HL-60/S4 treated with retinoic acid at 250 ng/mL for 4 days and 3 days (cell line): ENCODE results near the gene MESP2.

Experiments
- in situ Hi-C: fragments of 300-500 bp; cut with MboI; formaldehyde crosslinking; loops from 2 replicates; pipeline ENCODE4 v1.7.0; 2022; ENCODE audit warnings: low sequenced_read_pairs

MESP2 gene

GRCh38 chr15:89799011-89799911 is 23.1 kb downstream of the MESP2 start:
- in situ Hi-C loops, result no loop called here

- in situ Hi-C loops, result no loop called here
These were observed 23.9 kb downstream of the MESP2 start for GRCh38 chr15:89799918-89800498.

DNA sequence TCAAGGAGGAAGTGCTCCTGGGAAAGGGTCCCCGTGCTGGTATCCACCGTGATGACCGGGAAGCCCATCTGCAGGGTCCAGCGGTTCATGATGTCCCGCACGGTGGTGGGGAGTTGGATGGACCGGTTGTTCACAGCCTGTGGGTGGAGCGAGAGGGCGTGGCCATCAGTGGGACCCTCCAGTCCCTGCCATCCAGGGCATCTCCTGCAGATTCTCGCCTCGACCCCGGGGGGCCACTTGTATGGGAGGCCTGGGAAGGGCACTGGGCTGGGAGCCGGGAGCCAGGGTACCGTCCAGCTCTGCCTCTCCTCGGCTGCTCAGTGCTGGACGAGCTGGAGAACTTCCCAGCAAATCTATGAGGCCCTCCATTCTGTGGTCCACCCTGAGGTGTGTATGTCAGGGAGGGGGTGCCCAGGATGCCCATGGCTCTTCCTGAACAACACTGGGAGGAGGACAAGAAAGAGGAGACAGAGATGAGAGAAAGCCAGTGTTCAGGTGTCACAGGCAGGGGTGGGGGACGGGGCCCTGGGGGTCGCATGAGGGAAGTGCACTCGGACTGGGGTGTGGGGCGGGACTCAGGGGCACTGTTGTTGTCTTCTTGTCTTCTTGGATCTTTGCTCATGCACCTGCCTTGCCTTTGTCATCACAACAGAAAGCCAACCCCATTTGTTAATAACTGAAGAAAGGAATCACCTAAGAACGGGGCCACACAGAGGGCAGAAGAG is 25.5 kb downstream of the MESP2 start:
- in situ Hi-C loops, result no loop called here

- in situ Hi-C loops, result no loop called here
These were observed 26.2 kb downstream of the MESP2 start for GRCh38 chr15:89802231-89802928.

DNA sequence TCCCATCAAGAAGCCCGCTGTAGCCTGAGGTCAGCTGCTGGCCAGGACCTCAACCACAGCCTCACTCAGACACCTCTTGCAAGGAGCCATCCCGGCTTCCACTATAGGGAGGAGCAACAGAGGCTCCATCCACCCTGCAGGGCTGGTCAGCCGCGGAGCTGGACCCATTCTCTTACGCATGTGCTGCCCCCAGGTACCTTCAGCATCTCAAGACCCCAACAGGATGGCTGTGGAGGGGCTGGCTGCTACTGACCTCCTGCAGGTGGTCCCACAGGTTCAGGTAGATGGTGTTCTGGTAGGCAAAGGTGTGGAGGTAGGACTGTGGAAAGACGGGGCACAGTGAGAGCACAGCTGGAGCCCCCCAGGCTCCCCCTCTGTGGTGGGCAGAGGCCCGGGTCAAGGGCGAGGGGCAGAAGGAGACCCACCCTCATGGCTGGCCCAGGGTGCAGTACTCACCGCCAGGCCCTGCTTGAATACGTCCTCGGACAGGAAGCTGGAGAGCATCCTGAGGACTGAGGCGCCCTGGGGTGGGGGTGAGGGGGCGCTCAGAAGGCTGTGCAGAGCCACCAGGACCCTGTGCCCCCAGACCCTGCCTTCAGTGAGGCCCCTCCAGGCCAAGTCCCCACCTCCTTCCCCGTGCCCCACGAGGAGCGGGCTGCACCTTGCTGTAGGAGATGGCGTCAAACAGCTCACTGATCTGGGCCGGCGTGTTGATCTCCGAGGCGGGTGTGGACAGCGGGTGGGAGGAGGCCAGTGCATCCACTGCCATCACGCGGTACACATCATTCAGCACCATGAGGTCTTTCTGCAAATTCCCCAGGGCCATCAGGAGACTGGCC is 27.1 kb downstream of the MESP2 start:
- in situ Hi-C loops, result no loop called here

DNA sequence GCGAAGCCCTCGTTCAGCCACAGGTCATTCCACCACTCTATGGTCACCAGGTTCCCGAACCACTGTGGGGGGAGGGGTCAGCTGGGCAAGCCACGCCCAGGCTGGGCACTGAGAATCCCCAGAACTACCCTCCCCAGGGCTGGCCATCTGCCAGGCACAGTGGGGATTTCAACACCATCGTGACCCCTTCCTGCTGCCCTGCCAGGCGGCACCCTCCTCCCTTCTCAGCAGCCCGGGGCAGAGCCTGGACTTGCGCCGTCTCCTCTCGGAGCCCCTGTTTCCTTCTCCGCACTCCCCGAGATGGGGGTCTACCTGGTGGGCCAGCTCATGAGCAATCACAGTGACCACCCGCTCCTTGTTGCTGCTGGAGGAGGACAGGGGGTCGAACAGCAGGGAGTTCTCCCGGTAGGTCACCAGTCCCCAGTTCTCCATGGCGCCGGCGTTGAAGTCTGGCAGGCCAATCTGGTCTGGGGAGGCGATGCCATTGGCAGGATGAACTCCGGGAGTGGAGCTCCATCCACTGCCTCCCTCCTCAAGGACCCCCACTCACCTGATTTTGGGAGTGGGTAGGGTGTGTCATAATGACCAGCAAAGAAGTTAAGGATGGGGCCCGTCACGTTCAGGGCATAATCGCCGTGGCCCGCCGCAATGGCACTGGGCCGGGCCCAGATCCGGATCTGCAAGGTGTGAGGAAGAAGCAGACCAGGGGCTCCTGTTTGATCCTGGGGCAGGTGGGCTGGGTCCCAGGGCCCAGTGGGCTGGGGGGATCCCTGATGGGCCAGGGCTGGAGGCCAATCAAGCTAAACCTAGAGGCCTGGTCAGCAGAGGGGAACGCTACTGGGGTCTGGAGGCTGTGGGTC is 28.0 kb downstream of the MESP2 start:
- in situ Hi-C loops, result no loop called here

DNA sequence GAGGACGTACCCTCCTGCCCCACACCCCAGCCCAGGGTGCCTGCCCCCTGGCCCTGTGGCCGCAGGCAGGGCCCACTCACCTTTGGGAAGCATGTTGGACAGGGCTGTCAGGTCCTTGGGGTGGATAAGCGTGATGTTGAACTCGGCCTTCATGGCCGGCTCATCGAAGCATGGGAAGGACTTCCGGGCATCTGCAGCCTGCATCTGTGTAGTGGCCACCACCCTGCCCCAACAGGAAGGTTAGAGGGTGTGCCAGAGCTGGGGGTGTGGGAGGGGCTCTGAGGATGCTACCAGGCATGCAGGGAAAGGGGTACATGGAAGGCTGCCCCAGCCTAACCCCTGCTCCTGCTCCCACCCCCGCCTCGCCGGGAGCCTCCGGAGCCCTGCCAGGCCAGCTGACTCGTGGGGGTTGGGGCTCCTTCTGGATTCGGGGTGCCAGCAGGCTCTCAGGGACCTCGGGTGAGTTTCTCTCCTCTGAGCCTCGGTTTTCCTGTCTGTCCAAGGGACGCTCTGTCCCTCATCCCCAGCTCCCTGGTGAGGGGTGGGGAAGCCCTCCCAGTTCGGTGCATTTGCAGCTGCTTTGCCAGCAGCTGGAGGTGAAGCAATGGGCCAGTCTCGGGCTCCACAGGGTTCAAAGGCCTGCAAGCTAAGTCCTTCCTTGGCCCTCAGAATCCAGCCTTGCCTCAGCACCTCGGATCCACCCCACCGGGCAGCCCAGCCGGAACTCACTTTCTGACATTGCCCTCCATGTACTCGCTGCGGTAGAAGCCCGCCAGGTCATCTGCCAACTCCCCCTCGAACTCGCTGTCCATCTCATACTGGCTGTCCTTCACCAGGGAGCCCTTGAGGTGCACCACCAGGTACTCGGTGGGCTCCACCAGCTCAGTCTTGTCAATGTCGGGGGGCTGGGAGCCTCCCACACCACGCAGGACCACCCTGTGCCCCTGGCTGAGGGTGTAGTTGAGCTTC is 29.4 kb downstream of the MESP2 start:
- in situ Hi-C loops, result no loop called here

DNA sequence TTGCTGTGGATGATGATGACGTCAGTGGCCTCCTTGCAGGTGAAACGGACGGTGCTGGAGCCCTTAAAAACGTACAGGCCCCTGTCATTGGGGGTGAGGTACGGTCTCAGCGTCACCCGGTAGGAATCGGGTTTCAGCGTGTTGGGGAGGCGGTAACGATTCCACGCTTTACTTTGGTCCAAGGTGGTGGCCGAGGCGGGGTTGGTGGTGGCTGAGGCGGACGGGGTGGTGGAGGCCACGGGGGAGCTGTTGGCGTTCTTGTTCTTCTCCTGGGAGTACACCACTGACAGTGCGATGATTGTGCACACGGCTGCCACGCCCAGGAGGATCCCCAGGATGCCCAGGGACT is 30.1 kb downstream of the MESP2 start:
- in situ Hi-C loops, result no loop called here

- in situ Hi-C loops, result no loop called here
These were observed 30.7 kb downstream of the MESP2 start for GRCh38 chr15:89806559-89807550.

DNA sequence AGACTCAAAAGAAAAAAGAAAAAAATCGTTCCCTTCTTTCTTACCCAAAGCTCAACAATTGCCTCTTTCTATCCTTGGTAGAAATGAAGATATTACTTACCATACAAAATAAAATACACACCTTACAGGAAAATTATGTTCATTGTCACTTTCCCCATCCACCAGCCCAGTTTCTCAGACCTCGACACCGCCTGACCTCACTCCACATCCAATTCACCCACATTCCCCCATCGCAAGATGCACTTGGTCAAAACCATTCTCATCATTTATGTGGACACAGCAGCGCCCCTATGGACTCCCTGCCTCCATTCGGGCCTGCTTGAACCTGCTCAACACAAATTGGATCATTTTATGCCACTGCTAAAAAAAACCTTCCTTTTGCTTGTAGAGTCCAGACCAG is 31.6 kb downstream of the MESP2 start:
- in situ Hi-C loops, result no loop called here

GRCh38 chr15:89808160-89808870 is 32.2 kb downstream of the MESP2 start:
- in situ Hi-C loops, result no loop called here

DNA sequence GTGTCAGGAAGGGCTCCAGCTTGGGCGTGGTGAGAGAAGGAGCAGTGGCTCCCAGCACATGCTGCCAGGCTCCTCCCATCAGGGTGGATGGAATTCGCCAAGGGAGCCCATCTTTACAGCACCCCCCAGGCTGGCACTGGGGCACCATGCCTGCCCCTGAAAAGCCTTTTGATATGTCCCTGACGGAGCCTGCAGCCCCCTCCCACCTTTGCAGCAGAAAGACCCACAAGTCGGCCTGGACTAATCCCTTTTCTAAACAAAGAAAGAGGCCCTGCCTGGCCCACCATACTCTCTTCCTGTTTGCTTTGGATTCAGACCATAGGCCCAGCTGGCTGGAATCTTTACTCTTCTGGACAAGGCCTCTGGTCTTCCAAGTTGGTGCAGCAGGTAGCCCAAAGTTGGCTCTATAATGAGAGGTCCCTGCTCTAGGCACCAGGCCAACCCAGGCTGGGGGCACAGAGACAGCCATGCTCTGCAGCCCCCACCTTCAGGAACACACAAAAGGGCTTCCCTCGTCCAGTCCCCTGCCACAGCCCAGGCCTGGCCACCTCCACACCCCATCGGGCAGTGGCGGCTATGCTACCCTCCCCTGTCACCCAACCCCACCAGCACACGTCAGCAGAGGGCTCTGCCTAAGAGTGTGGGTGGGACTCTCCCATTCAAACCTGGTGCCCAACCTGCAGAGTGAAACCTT is 33.1 kb downstream of the MESP2 start:
- in situ Hi-C loops, result no loop called here

DNA sequence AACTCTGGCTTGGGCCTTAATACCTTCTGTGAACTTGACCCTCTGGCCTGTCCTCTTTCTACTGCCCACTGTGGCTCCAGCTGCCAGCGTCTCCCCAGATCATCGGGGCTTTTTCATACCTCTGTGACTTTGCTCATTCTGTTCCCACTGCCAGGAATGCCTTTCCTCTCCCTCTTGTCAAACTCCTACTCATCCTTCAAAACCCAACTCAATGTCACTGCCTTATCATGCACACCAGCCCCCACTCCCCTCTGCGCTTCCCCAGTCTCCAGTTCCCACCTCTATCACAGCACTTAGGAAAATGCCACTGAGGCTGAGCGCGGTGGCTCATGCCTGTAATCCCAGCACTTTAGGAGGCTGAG is 33.6 kb downstream of the MESP2 start:
- in situ Hi-C loops, result no loop called here

DNA sequence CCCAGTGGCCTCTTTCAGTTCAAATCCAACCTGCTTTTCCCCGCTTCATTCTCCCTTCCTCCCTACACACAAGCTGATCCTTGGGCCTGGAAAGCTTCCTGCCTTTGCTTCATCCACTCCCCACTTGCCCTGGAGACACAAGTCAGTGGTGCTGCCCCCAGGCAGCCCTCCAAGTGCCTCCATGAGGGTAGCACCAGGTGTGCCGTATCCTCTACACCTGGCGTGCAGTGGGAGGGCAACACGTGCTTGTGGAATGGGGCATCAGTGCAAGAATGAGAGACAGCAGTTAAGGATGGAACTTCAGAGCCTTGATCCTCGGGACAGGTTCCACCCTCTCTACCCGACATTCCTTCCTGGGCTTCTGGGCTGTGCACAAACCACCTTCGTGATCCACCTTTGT is 34.7 kb downstream of the MESP2 start:
- in situ Hi-C loops, result no loop called here

DNA sequence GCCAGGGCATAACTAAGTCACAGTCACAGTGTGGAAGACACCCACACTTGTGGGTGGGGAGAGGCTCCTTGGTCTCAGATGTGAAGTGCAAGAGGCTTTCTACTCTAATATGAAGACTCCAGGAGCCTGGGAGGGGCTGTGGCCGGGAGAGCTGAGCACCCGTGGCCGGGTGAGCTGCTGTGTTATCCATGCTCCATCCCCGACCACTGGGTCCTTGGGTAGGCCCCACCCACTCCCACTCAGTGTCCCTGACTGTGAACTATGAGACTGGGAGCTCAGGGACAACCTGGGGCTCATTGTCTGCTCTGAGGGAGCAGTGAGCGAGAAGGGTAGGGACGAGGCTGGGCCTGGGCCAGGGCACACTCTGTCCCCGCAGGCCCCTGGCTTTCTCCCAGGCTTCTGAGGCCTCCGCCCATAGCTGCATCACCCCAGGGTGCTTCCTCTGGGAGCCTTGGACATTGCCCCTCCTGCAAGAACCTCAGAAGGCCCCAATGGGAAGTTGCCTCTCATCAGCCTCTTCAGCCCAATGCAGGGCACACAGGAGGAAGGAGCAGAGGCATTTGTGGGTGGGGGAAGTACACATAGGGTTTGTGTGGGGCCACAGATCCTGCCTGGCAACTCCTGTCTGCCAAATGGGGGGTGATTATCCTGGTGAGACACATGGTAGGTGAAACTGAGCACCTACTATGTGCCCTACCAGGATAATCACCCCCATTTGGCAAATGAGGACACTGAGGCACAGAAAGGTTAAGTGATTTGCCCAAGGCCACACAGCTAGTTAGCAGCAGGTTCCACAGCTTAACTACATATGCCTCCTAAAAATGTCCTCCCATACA is 36.1 kb downstream of the MESP2 start:
- in situ Hi-C loops, result no loop called here
